LNCaP clone FGC (cell line): ENCODE measurements around the gene OTUD1.
"Not testable (repeated sequence)": the region's sequence is repeated elsewhere in the genome, so short reads cannot be mapped to it uniquely, and the experiment has no call there.

Source experiments
- DNase-seq: peaks from one replicate; pipeline ENCODE4 v3.0.0-alpha.2; 2011; ENCODE audit warnings: low read depth
- H3K4me3 ChIP-seq: 2 replicates; pipeline ENCODE4 v1.5.1; 2011; ENCODE audit warnings: mild to moderate bottlenecking, low read depth, low read length, control low read depth
- CTCF ChIP-seq: IDR thresholded peaks from 2 replicates; pipeline ENCODE4 v1.5.1; 2012; ENCODE audit warnings: mild to moderate bottlenecking; ENCODE audit not compliant: control insufficient read depth, insufficient read depth; ENCODE audit errors: extremely low read depth

Gene OTUD1

GRCh38 chr10:23438547-23439451 is at the start of gene OTUD1:
Gene OTUD1 (plus strand): TSS chr10:23439075. CDS start chr10:23439458, 383 bp downstream.
- peak; percentile 28; the same call in 1 of the 2 replicates for TF ChIP-seq CTCF

GRCh38 chr10:23390408-23390807 is 48.5 kb upstream of the OTUD1 start:
- H3K4me3 ChIP-seq, DNase-seq: not testable (repeated sequence)

More at GRCh38 chr10:23438547-23439451, at the start of gene OTUD1:
- peak within 1 kb of the TSS; percentile 64 for H3K4me3 ChIP-seq
- DNase-seq = peak; percentile 74

- no peak for TF ChIP-seq CTCF
- no peak for DNase-seq
- no peak overlapping the region for H3K4me3 ChIP-seq
Observed at GRCh38 chr10:23390809-23391208, 48.1 kb upstream of the OTUD1 start.

GRCh38 chr10:23391821-23392220 is 47.1 kb upstream of the OTUD1 start:
- no peak for DNase-seq
- no peak for TF ChIP-seq CTCF
- no peak overlapping the region for H3K4me3 ChIP-seq

GRCh38 chr10:23395017-23395416 is 43.9 kb upstream of the OTUD1 start:
- TF ChIP-seq CTCF = no peak

GRCh38 chr10:23396695-23397094 is 42.2 kb upstream of the OTUD1 start:
- no peak for TF ChIP-seq CTCF
- DNase-seq = no peak
- no peak overlapping the region for H3K4me3 ChIP-seq

More at GRCh38 chr10:23395017-23395416, 43.9 kb upstream of the OTUD1 start:
- H3K4me3 ChIP-seq = no peak overlapping the region
- no peak for DNase-seq

GRCh38 chr10:23399701-23400144 is 39.2 kb upstream of the OTUD1 start:
- no peak for TF ChIP-seq CTCF
- DNase-seq = peak; percentile 10
- no peak overlapping the region for H3K4me3 ChIP-seq
